Right lobe of liver (tissue), 4 donors: ENCODE measurements around the gene SUCLG2.

ENCODE experiments used
- CTCF ChIP-seq, 4 donors: fragments of 200-600 bp in 3 of 4; fragments of 450-650 bp in 1 of 4; IDR thresholded peaks; one replicate each; pipeline versions ENCODE4 v1.5.1 to v1.8.0; 2016 to 2022; ENCODE audit warnings: antibody characterized with exemption in 4 of 4, mild to moderate bottlenecking in 2 of 4
- POLR2A ChIP-seq: fragments of 450-650 bp; IDR thresholded peaks from one replicate; pipeline ENCODE4 v1.6.1; 2017; ENCODE audit warnings: antibody characterized with exemption, mild to moderate bottlenecking
- donor health status: DM: no; HTN: no; CAD: no.
- donor health status: DM: no; HTN: no; CAD: no.
- donor health status: DM: no; HTN: yes; CAD: no.

- TF ChIP-seq POLR2A (no peak), CTCF (IDR thresholded peaks at IDR 0.05) (no peak)
Measured at GRCh38 chr3:67437789-67438188, 216.6 kb downstream of the SUCLG2 start.
